MM.1S (cell line): ENCODE measurements around the gene LMF1.

Experiments used
- DNase-seq: peaks from one replicate; pipeline ENCODE4 v3.0.0-alpha.2; 2015
- H2AFZ ChIP-seq: fragments of 300-600 bp; sonication (generic); 2 replicates; pipeline ENCODE4 v1.6.0; 2016; ENCODE audit warnings: antibody characterized with exemption, low read length
- H3F3A ChIP-seq: fragments of 300-600 bp; sonication (generic); 2 replicates; pipeline ENCODE4 v1.6.1; 2016; ENCODE audit warnings: mild to moderate bottlenecking, antibody characterized with exemption, low read length, moderate library complexity, mixed read lengths; ENCODE audit not compliant: insufficient read depth
- H3K27ac ChIP-seq: fragments of 300-600 bp; sonication (generic); 2 replicates; pipeline ENCODE4 v1.5.1; 2016; ENCODE audit warnings: mild to moderate bottlenecking, low read length
- H3K27me3 ChIP-seq: fragments of 300-600 bp; sonication (generic); replicated peaks from 2 replicates; pipeline ENCODE4 v1.6.0; 2016; ENCODE audit warnings: low read length; ENCODE audit not compliant: insufficient read depth
- H3K36me3 ChIP-seq: fragments of 300-600 bp; sonication (generic); replicated peaks from 2 replicates; pipeline ENCODE4 v1.6.1; 2016; ENCODE audit warnings: mild to moderate bottlenecking, low read length, mixed read lengths; ENCODE audit not compliant: insufficient read depth
- H3K4me1 ChIP-seq: fragments of 300-600 bp; sonication (generic); 2 replicates; pipeline ENCODE4 v1.6.1; 2016; ENCODE audit warnings: low read length, mixed read lengths
- H3K4me2 ChIP-seq: fragments of 300-600 bp; sonication (generic); 2 replicates; pipeline ENCODE4 v1.6.0; 2016; ENCODE audit warnings: low read depth, low read length
- H3K4me3 ChIP-seq: fragments of 300-600 bp; sonication (generic); 2 replicates; pipeline ENCODE4 v1.5.1; 2016; ENCODE audit warnings: low read length, mixed read lengths
- H3K79me2 ChIP-seq: fragments of 300-600 bp; sonication (generic); 2 replicates; pipeline ENCODE4 v1.6.1; 2016; ENCODE audit warnings: mixed run types, low read length, mixed read lengths
- H3K9ac ChIP-seq: fragments of 300-600 bp; sonication (generic); 2 replicates; pipeline ENCODE4 v1.6.1; 2016; ENCODE audit warnings: low read length, mixed read lengths
- H3K9me2 ChIP-seq: fragments of 300-600 bp; sonication (generic); replicated peaks from 2 replicates; pipeline ENCODE4 v1.6.1; 2016; ENCODE audit warnings: mild to moderate bottlenecking, low read length, mixed read lengths; ENCODE audit not compliant: insufficient read depth
- H3K9me3 ChIP-seq: fragments of 300-600 bp; sonication (generic); replicated peaks from 2 replicates; pipeline ENCODE4 v1.6.1; 2016; ENCODE audit warnings: mild to moderate bottlenecking, low read length, mixed read lengths; ENCODE audit not compliant: insufficient read depth
- H4K20me1 ChIP-seq: fragments of 300-600 bp; sonication (generic); 2 replicates; pipeline ENCODE4 v1.6.1; 2016; ENCODE audit warnings: mild to moderate bottlenecking, low read length, moderate library complexity, mixed read lengths; ENCODE audit not compliant: insufficient read depth
- CTCF ChIP-seq: fragments of 300-600 bp; sonication (generic); IDR thresholded peaks from 2 replicates; pipeline ENCODE4 v1.5.1; 2016; ENCODE audit warnings: antibody characterized with exemption, low read length, mixed read lengths
- EZH2 ChIP-seq: fragments of 300-600 bp; sonication (generic); optimal IDR thresholded peaks from 2 replicates; pipeline ENCODE3; 2017; ENCODE audit warnings: low read depth, mild to moderate bottlenecking, antibody characterized with exemption, low read length, mixed read lengths
- EZH2phosphoT487 ChIP-seq: fragments of 300-600 bp; sonication (generic); IDR thresholded peaks from 2 replicates; pipeline ENCODE4 v1.6.1; 2018; ENCODE audit warnings: antibody characterized with exemption, low read length

LMF1 gene

GRCh38 chr16:868846-869822 lies 101.7 kb downstream of the LMF1 start:
- no peak overlapping the region for H3K4me2 ChIP-seq

GRCh38 chr16:868386-868755 lies 102.4 kb downstream of the LMF1 start:
- H2AFZ ChIP-seq: no peak overlapping the region
- no peaks in the 10 kb centered on the region for H3K79me2 ChIP-seq
- no peak for DNase-seq
- no peaks in the 10 kb centered on the region for H3K36me3 ChIP-seq
- H3K9me3 ChIP-seq: no peaks in the 10 kb centered on the region
- H3F3A ChIP-seq: no peaks in the 10 kb centered on the region
- no peak overlapping the region for H3K4me2 ChIP-seq
- no peak for TF ChIP-seq CTCF
- TF ChIP-seq EZH2: no peak
- no peak for TF ChIP-seq EZH2phosphoT487
- no peaks in the 10 kb centered on the region for H4K20me1 ChIP-seq
- H3K4me3 ChIP-seq: no peak overlapping the region
- H3K9me2 ChIP-seq: no peaks in the 10 kb centered on the region
- H3K4me1 ChIP-seq: no peaks in the 10 kb centered on the region
- H3K27ac ChIP-seq: no peak overlapping the region
- H3K27me3 ChIP-seq: peaks cover 89% of the 10 kb centered on the region
- H3K9ac ChIP-seq: no peak overlapping the region

More at GRCh38 chr16:868846-869822, 101.7 kb downstream of the LMF1 start:
- Histone ChIP-seq H3K27ac (no peak overlapping the region), H3K9me3 (no peaks in the 10 kb centered on the region), H3K27me3 (peaks cover 92% of the 10 kb centered on the region), H3K9me2 (no peaks in the 10 kb centered on the region), H3K9ac (no peak overlapping the region), H3K79me2 (no peaks in the 10 kb centered on the region), H3K4me3 (no peak overlapping the region), H3K36me3 (no peaks in the 10 kb centered on the region), H3F3A (no peaks in the 10 kb centered on the region), H2AFZ (no peak overlapping the region), H4K20me1 (no peaks in the 10 kb centered on the region), H3K4me1 (no peaks in the 10 kb centered on the region)
- no peak for DNase-seq
- TF ChIP-seq EZH2phosphoT487: no peak
- no peak for TF ChIP-seq CTCF
- no peak for TF ChIP-seq EZH2

GRCh38 chr16:867421-868385 lies 103.1 kb downstream of the LMF1 start:
- no peaks in the 10 kb centered on the region for H3K36me3 ChIP-seq
- no peaks in the 10 kb centered on the region for H3K4me1 ChIP-seq
- DNase-seq: no peak
- no peaks in the 10 kb centered on the region for H3K9me3 ChIP-seq
- H3K9ac ChIP-seq: no peak overlapping the region
- H3K9me2 ChIP-seq: no peaks in the 10 kb centered on the region
- no peak overlapping the region for H2AFZ ChIP-seq
- no peak for TF ChIP-seq CTCF
- TF ChIP-seq EZH2phosphoT487: no peak
- TF ChIP-seq EZH2: no peak
- H3K27me3 ChIP-seq: peaks cover 86% of the 10 kb centered on the region
- H3K4me3 ChIP-seq: no peak overlapping the region
- no peaks in the 10 kb centered on the region for H4K20me1 ChIP-seq
- no peaks in the 10 kb centered on the region for H3K79me2 ChIP-seq
- no peak overlapping the region for H3K27ac ChIP-seq
- H3F3A ChIP-seq: no peaks in the 10 kb centered on the region
- no peak overlapping the region for H3K4me2 ChIP-seq
